Measurements from ENCODE around the gene CREB5. TPM values are rescaled to one million over a fixed set of nuclear protein-coding genes. Genes with fewer than 3 reads are reported as not detected.

CREB5 gene
- total RNA-seq, 1 experiment from 2014 or later: 5.2 TPM

DNA sequence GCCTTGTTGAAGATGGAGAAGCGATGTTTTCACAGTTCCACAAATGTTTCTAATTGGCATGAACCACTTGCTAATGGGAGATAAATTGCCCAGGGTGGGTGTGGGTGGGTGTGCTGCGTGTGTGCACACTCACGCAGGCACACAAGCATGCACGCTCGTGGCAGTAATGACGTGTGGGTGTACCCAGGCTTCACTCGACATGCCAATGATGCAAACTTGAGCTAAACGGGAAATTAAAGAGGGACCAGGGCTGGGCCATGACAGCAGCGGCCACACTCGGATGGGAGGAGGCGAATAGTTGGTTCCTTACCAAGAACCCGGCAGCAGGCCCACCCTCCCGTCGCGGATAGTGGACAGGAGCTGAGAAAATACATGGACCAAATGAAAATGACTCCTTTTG lies 386.0 kb downstream of the CREB5 start:
- no peaks in the 10 kb centered on the region for H3K9me2 ChIP-seq (replicated peaks; ENCODE audit: low read length)

DNA sequence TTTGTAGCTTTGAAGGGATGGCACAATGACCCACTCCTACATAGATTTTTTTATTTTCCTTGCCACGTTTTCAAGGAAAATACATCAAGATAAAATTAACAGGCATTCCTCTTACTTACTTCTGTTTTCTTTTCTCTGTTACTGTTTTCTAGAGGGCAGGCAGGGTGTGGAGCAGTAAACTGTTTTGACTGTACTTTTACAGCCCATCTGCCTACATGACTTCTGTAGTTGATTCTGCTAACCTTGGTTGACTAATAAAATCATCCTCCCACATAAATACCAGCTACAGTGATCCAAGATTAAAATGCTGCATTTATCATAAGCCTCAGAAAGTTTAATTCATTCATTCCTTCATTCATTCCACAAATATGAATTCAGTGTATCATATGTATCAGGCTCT lies 387.3 kb downstream of the CREB5 start:
- no peaks in the 10 kb centered on the region for H3K9me2 ChIP-seq (replicated peaks; ENCODE audit: low read length)
- H3K9ac ChIP-seq (ENCODE audit: low read length): no peak overlapping the region
- H3K4me1 ChIP-seq (ENCODE audit: insufficient read depth, low read length): peaks cover 10% of the 10 kb centered on the region
- H3K36me3 ChIP-seq (ENCODE audit: low read depth, low read length): no peaks in the 10 kb centered on the region
- H3F3A ChIP-seq (ENCODE audit: low read length, unreplicated experiment): no peaks in the 10 kb centered on the region
- ATAC-seq (peak; percentile 59), DNase-seq (no peak)
- no peak for TF ChIP-seq EZH2 (IDR thresholded peaks at IDR 0.05; ENCODE audit: low read length, unreplicated experiment)
- TF ChIP-seq EZH2phosphoT487 (IDR thresholded peaks at IDR 0.05; ENCODE audit: borderline replicate concordance, low read length): no peak
- TF ChIP-seq, protein P1, sequence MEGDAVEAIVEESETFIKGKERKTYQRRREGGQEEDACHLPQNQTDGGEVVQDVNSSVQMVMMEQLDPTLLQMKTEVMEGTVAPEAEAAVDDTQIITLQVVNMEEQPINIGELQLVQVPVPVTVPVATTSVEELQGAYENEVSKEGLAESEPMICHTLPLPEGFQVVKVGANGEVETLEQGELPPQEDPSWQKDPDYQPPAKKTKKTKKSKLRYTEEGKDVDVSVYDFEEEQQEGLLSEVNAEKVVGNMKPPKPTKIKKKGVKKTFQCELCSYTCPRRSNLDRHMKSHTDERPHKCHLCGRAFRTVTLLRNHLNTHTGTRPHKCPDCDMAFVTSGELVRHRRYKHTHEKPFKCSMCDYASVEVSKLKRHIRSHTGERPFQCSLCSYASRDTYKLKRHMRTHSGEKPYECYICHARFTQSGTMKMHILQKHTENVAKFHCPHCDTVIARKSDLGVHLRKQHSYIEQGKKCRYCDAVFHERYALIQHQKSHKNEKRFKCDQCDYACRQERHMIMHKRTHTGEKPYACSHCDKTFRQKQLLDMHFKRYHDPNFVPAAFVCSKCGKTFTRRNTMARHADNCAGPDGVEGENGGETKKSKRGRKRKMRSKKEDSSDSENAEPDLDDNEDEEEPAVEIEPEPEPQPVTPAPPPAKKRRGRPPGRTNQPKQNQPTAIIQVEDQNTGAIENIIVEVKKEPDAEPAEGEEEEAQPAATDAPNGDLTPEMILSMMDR (conservative IDR thresholded peaks at IDR 0.05; ENCODE audit: low read depth, low read length): no peak
- H3K27me3 ChIP-seq (ENCODE audit: low read length): no peaks in the 10 kb centered on the region
- H3K4me3 ChIP-seq (ENCODE audit: low read length): no peak overlapping the region
- H3K79me2 ChIP-seq (ENCODE audit: low read length): no peaks in the 10 kb centered on the region
- intact Hi-C loops (cut with micrococcal nuclease): loop anchor here (2.0 kb wide), 1 partner anchor 75 kb away; no protein-coding TSS in a partner anchor
- no peaks in the 10 kb centered on the region for H4K20me1 ChIP-seq (ENCODE audit: low read length)
- H3K9me3 ChIP-seq (ENCODE audit: low read length): no peaks in the 10 kb centered on the region
- no TSS peak for BruUV-seq (replicated peaks)
- ChIA-PET POLR2A (ENCODE audit: unreplicated experiment) (no interaction called here), CTCF (no interaction called here)
- H2AFZ ChIP-seq (ENCODE audit: low read length): no peak overlapping the region
- no peak overlapping the region for H3K27ac ChIP-seq (ENCODE audit: low read length)
- no peak overlapping the region for H3K4me2 ChIP-seq (ENCODE audit: low read length)

More for the DNA sequence above, 386.0 kb downstream of the CREB5 start:
- Histone ChIP-seq H3K36me3 (ENCODE audit: low read depth, low read length) (no peaks in the 10 kb centered on the region), H3K4me3 (ENCODE audit: low read length) (no peak overlapping the region), H3K79me2 (ENCODE audit: low read length) (no peaks in the 10 kb centered on the region), H3F3A (ENCODE audit: low read length, unreplicated experiment) (no peaks in the 10 kb centered on the region), H3K4me2 (ENCODE audit: low read length) (no peak overlapping the region), H2AFZ (ENCODE audit: low read length) (no peak overlapping the region), H3K4me1 (ENCODE audit: insufficient read depth, low read length) (peaks cover 9% of the 10 kb centered on the region), H4K20me1 (ENCODE audit: low read length) (no peaks in the 10 kb centered on the region), H3K9me3 (ENCODE audit: low read length) (no peaks in the 10 kb centered on the region), H3K27ac (ENCODE audit: low read length) (no peak overlapping the region), H3K9ac (ENCODE audit: low read length) (no peak overlapping the region), H3K27me3 (ENCODE audit: low read length) (no peaks in the 10 kb centered on the region)
- ChIA-PET POLR2A (ENCODE audit: unreplicated experiment) (no interaction called here), CTCF (no interaction called here)
- intact Hi-C loops (cut with micrococcal nuclease): loop anchor here (2.0 kb wide), 1 partner anchor 73 kb away; no protein-coding TSS in a partner anchor
- DNase-seq (no peak), ATAC-seq (no peak)
- TF ChIP-seq, protein P1 (conservative IDR thresholded peaks at IDR 0.05; ENCODE audit: low read depth, low read length): no peak
- no peak for TF ChIP-seq EZH2phosphoT487 (IDR thresholded peaks at IDR 0.05; ENCODE audit: borderline replicate concordance, low read length)
- TF ChIP-seq EZH2 (IDR thresholded peaks at IDR 0.05; ENCODE audit: low read length, unreplicated experiment): no peak
- BruUV-seq (replicated peaks): no TSS peak

DNA sequence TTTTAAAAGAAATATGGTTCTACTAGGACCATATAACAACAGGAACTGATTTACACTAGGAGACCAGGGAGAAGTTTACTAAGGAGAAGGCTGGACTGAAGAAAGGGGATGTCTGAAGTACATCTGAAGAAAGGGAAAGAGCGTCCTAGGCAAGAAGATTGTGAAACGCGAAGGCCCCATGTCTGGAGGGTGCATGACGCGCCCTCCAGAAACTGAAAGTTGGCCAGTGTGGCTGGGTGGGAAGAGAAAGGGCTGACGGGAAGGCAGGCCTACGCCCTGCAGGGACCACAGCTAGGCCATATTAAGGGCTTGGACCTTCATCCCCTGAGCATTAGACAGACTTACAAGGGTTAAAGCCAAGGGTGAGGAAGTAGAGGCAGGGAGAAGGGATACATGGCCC lies 387.8 kb downstream of the CREB5 start:
- no peak overlapping the region for H2AFZ ChIP-seq (ENCODE audit: low read length)
- H3K4me2 ChIP-seq (ENCODE audit: low read length): no peak overlapping the region
- CTCF ChIA-PET: no interaction called here
- no peaks in the 10 kb centered on the region for H3K36me3 ChIP-seq (ENCODE audit: low read depth, low read length)
- no peaks in the 10 kb centered on the region for H3F3A ChIP-seq (ENCODE audit: low read length, unreplicated experiment)
- peaks cover 14% of the 10 kb centered on the region for H3K4me1 ChIP-seq (ENCODE audit: insufficient read depth, low read length)
- ATAC-seq: no peak
- POLR2A ChIA-PET (ENCODE audit: unreplicated experiment): no interaction called here
- TF ChIP-seq EZH2 (IDR thresholded peaks at IDR 0.05; ENCODE audit: low read length, unreplicated experiment) (no peak), EZH2phosphoT487 (IDR thresholded peaks at IDR 0.05; ENCODE audit: borderline replicate concordance, low read length) (no peak)
- TF ChIP-seq, protein P1 (conservative IDR thresholded peaks at IDR 0.05; ENCODE audit: low read depth, low read length): no peak
- no peak overlapping the region for H3K27ac ChIP-seq (ENCODE audit: low read length)
- H4K20me1 ChIP-seq (ENCODE audit: low read length): no peaks in the 10 kb centered on the region
- no peaks in the 10 kb centered on the region for H3K9me2 ChIP-seq (replicated peaks; ENCODE audit: low read length)
- H3K4me3 ChIP-seq (ENCODE audit: low read length): no peak overlapping the region
- H3K27me3 ChIP-seq (ENCODE audit: low read length): no peaks in the 10 kb centered on the region
- BruUV-seq (replicated peaks): no TSS peak
- H3K9me3 ChIP-seq (ENCODE audit: low read length): no peaks in the 10 kb centered on the region
- H3K79me2 ChIP-seq (ENCODE audit: low read length): no peaks in the 10 kb centered on the region
- no peak for DNase-seq
- no peak overlapping the region for H3K9ac ChIP-seq (ENCODE audit: low read length)
- intact Hi-C loops (cut with micrococcal nuclease): no loop called here

Data from PC-3 (cell line).